ENCODE measurements around the gene TLL1.

The TLL1 gene

DNA sequence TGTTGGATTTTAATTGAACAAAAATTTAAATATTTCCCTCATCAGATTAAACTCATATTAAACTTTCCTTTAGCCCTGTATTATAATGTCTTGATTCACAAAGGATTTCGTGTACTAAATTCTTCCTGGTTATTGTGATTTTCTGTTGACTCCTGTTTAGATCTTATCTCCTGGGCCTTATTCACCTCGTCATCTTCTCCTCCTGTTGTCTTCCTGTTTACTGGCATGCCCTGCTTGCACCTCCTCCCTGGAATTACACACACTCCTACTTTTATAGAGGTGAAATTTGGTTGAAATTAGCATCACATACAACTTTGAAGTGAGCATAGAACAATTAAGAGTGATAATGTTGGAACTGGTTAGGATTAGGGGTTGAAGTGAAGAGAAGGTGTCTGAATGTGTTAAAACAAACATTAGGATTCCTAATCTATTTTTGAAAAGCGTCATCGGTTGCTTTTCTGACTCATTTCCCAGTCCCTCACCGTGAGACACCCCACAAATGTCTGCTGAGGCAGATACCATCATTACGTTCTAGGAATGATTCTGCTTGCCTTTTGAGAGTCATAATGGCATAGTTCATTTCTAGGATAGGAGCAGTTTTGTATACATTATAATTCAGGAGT is 32.5 kb downstream of the TLL1 start:
- no peak for DNase-seq

DNA sequence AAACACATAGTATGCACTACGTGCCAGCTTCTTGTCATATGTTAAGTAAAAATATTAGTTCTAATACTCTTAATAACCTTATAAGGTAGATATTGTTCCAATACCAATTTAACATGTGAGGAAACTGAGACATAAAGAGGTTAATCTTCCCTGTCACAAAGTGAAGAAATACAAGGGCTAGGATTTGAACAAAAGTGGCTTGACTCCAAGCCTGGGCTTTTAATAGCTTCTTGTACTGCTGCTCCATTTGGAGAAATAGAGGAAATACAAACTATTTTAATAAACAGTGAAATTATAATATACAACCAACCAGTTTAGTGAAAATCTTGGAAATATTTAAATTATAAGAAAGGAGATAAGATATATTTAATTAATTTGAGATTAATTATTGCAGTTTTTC is 33.2 kb downstream of the TLL1 start:
- DNase-seq, result no peak

DNA sequence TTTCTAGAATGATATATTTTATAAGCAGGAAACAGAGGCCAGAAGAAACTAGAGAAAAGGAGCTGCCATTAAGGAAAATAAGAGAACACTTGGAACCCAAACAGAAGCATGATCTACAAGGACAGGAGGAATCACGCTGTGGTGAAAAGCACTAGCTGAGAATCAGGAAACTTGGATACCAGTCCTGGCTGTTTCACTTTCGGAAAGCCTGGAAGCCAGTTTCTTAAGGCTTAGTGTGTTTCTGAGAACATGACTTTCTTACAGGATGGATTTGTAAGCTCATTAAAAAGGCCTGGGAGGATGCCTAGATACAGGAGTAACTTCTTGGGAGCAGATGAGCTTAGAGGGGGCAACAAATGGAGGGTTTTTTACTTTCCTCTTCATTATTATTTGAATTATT is 36.9 kb downstream of the TLL1 start:
- no peak for DNase-seq

DNA sequence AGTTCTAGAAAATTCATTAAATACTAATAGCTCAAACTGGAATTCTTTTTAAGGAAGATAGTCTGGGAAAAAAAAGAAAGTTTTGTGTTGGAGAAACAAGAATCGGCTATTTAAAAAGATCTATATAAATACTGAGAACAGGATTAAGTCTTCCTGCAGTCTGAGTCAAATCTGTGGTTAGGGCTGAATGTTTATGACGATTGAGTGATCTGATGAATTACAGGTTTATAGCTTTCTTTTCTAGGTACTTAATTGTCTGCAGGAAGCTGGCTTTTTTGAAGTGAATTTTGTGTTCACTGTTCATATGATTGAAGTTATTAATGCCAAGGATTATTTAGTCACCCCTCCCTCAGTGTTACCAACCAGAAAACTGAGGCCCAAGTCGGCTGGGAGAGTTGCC is 42.2 kb downstream of the TLL1 start:
- no peak for DNase-seq

DNA sequence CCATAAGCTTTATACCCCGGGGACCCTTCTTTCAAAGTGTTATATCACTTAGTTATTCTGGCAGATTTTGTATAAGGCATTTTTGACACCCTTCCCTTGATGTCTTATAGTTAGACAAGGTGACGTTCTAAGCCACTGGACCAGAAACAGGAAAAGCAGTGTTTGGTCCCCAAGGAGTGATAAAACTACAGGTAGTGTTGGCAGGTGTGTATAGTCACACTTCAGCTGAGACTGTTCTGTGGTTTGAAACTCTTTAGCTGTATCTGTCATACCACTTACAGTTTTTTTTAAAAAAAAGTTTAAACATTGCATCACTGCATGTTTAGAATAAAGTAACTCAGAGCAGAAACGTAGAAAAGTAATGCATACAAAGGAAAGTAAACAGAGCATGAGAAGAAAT is 48.5 kb downstream of the TLL1 start:
- DNase-seq, result no peak

DNA sequence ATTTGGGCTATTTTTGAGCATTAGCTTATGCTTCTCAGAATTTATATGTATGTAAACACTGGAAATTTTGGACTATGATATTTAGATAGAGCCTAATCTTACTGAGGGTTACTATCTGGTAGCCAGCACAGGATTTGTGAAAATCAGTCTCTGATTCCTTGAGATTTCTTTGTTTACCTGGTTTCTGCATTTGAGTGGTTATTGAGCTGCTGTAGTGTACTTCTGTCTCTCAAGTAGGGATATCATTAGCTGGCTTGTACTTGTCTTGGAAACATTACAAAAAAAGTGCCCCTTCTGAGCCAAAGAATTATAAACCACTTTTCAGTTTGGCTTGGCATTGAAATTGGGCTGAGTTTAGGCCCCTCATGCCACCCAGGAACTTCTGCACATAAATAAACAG is 49.7 kb downstream of the TLL1 start:
- no peak for DNase-seq

DNA sequence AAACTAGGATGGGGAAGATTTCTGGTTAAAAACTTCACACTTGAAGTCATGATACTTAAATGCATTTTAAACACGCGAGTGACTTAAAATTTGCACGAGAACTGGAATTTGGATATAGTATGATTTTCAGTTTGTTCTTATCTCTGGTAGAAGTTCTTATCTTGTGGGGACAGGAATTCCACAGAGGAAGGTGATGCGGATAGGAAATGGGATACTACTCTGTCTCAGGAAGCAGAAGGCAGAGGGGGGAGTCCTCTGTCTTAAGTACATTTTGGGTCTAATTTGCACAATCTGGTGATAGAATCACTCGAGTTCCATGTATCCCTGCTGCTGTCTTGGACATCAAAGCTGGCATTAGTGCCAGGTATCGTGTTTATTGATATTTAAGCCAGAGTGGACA is 53.3 kb downstream of the TLL1 start:
- DNase-seq, result no peak

DNA sequence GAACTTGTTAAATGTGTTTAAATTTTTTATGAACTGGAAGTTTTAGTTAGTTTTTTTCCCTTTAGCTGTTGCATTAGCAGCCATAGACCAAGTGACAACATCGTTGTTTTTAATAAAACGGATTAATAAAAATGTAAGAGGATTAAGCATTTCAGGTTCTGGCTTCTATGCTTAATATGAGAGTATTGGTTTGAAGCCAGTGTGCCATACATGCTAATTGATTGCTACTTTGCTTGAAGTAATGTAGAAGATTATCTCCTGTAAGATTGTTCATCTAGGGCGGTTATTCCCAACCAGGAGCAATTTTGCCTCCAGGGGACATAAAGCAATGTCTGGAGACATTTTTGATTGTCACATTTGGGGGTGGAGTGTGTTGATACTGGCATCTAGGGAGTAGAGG is 54.3 kb downstream of the TLL1 start:
- DNase-seq, result no peak

DNA sequence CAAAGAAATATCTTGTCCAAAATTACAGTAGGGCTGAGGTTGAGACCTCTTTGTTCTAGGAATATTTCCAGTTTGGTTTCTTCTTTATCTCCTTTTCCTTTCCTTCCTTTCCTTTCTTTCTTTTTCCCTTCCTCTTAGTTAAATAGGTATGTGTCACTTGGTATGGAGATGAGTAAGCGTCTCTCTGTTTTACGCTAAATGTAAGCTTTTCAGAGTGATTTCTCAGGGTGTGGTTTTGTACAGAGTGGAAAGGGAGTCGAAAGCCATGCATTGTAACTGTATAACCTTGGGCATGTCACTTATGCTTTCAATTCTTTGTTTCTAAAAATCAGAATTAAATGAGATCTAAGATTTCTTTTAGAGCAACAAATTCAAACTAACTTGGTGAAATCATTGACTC is 54.8 kb downstream of the TLL1 start:
- DNase-seq, result no peak

DNA sequence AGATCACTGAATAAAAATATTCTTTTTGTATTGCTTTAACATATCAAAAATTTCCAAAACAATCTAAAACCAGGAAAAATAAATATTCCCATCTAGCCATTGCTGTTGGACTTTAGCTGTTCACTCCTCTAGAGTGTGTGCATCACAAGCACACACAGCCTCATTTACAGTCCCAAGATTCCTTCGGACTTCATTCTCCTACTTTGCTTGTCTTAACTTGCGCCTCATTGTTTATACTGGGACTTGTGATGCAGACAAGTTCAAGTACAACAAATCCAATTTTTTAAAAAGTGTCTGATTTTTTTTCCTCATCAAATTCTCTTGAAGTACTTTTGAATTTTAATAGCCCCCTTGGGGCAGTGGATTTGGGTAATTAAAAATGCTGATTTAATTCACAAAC is 55.6 kb downstream of the TLL1 start:
- DNase-seq, result no peak

DNA sequence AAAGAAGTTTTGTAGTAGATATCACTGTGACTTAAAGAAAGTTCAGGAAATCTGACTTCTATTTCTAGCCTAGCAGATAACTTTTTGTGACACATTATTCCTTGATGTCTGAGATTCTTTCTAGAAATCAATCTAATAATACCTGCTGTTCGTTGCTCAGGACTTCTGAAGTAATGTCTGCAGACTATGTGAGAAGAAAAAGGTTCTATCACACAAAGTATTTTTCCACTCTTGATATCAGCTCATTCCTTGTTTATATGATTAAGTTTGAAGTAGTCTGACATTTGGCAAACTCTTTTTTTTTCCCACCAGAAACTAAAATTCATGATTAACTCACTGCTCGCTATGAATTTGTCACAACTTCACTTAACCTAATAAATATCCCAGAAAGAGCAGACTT is 56.6 kb downstream of the TLL1 start:
- no peak for DNase-seq

DNA sequence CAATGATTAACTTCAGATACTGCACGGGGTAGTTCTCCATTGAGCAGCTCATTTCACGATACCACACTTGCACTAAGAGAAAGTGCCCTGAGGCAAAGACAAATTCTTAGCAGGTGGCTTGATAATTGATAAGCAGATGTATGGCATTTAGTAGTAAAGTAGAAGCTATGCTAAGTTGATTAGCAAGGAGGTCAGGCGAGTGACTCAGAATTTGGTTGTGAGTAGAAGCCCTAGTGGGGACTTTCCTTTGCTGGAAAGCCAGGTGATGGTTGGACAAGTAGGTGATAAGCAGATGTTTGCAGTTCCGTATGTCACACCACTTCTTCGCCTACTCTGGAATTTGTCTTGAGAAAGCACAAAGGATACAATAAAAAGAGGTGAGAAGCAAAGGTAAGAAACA is 58.7 kb downstream of the TLL1 start:
- DNase-seq, result no peak

DNA sequence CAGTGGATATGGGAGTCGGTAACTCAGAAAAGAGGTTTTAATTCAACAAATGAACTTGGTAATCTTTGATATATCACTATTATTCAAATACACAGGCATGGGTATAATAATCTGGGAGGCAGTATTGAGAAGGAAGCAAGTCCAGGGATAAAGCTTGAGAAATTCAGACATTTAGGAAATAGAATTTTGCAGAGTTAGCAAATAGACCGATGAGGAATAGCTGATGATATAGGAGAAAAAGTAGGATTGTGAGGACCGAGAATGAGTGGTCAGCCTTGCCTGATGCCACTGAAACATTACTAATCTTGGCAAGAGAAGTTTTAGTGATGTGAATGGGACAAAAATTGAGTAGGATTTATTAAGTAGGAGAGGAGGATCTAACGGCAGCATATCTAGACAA is 71.9 kb downstream of the TLL1 start:
- no peak for DNase-seq

DNA sequence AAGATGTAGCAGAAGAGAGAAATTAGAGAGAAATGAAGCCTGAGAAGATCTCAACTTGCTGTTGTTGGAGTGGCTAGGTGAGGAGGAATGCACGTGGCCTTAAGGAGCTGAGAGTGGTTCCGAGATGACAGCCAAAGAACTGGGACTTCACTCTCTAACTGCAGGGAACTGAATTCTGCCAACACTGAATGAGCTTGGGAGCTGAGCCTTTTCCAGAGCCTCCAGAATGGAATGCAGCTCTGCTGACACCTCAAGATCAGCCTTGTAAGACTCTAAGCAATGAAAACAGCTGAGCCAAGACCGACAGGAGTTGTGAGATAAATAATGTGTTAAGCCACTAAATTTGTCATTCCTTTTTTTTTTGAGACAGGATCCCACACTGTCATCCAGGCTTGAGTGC is 73.0 kb downstream of the TLL1 start:
- no peak for DNase-seq

DNA sequence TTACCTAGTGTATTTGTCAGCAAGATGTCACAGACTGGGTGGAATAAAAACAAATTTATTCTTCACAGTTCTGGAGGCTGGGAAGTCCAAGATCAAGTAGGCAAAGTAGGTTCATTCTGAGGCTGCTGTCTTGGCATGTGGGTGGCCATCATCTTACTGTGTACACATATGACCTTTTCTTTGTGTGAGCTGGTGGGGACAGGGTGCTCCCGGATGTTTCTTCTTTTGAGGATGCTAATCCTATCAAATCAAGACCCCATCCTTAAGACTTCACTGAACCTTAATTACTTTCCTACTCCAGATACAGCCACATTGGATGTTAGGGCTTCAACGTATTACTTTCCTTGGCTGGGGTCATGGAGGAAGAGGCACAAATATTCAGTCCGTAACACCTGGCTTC is 74.0 kb downstream of the TLL1 start:
- no peak for DNase-seq

DNA sequence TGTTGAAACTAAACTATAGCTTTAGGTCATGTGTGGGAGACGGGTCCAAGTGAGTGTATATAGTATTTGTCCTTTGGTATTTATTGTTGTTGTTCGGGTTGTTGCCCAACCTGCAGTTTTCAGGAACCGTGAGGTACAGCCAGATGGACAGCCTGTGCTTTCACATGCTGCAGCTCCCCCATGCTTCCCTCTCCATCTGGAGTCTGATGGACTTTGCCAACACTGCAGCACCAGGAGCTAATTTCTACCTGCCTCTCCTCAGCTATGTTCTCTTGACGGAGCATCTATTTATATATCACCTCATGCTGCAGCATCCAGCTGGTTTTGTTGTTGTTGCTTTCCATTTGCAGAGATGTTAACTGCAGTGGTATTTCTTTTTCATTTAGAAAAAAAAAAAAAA is 80.1 kb downstream of the TLL1 start:
- no peak for DNase-seq

DNA sequence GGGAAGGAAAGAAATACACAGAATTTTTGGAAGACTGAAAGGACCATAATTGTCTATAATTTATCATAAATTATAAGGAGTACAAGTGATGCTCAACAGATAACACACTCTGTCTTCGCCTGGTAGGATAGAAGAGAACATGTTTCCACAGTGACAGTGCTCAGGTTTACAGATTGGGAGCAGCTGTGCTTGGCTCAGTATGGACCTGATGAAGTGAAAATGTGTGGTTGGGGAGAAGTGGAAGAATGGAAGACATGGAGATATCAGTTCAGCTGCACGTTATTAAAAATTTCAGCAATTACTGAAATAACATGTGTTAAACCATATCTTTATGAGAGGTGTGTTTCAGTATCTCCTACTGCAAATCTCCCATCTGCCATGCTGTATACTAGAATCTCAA is 90.6 kb downstream of the TLL1 start:
- no peak for DNase-seq

DNA sequence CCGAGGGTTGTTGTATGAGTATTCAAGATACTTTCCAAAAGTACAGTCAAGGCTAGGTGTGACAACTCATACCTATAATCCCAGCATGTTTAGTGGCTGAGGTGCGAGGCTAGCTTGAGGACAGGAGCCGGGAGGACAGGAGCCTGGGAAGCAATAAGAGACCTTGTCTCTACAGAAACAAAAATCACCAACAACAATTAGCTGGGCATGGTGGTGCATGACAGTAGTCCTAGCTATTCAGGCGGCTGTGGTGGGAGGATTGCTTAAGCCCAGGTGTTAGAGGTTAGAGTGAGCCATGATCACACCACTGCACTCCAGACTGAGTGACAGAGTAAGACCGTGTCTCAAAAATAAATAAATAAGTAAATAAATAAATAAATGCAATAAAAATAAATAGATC is 91.6 kb downstream of the TLL1 start:
- no peak for DNase-seq

DNA sequence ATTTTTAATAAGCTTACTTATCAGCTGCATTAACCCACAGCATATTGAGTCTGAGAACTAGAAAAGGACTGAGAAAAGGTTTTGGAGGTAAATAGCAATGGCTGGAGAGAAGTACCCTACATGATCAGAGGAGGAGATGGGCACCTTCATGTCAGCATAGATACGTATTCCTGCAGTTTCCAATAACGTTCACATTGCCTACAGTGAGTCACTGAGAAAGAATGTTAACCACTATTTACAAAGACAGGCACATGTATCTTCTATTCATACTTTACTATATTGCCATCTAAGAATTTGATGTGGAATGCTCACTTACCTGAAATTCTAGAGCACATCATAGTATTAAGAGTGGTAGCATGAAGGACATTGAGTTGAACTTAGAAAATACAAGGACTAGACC is 92.5 kb downstream of the TLL1 start:
- no peak for DNase-seq

DNA sequence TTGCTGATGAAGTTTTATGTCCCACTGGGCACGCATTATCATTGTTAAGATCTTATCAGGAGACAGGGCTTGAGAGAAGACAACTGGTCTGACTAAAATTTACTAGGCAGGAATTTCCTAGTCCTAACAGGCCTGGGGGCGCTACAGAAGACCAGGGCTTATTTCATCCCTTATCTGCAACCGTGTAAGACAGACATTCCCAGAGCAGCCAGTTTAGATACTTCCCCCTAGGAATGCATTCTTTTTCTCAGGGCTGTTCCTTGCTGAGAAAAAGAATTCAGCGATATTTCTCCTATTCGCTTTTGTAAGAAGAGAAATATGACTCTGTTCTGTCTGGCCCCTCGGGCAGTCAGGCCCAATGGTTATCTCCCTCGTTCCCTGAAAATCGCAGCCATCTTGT is 93.8 kb downstream of the TLL1 start:
- DNase-seq, result no peak

DNA sequence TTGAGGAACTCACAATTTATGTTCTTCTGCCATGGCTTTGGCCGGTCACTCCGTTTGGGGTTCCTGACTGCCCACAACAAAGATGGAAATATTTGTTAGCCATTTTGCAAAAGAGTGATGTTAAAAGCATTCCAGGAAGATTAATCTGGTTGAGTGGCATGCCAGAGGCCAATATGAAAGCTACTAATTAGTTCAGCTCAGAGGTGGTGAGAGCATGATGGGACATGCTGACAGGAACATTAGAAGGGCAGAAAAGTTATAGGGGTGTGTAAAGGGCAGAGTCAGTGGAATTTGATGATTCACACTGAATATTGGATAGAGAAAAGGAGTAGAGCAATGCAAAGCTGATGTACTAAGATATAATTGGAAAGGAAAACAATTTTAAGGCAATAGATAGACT is 94.4 kb downstream of the TLL1 start:
- DNase-seq, result no peak

DNA sequence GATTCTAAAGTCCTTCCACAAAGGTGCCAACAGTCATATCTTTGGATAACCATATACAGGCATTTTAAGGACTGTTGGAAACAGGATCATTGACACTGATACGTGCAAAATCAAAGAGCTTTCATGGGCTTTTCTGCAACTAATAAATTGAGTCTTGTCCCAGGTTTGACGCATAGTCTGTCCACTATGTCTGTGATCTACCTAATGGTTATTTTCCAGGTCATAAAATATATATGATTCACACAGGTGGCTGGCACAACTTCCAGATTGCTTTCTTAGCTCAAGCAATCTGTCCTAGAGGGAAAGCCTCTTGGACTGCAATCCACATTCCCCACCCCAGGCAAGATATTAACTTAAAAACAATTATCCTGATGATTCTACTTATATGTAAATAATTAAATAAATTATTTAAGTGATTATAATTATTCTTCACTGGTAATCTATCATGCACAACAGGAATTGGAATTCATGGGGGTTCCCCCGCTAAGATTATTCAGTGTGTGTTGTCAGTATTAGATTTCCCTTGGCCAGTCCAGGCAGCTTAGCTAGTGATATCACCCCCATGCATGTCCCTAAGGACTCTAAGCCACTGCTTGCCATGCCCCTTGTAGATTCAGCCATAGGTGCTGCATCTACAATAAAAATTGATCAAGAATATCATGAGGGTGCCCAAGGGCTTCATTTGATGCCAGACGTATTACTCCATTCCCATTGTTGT is 97.8 kb downstream of the TLL1 start:
- DNase-seq, result no peak

DNA sequence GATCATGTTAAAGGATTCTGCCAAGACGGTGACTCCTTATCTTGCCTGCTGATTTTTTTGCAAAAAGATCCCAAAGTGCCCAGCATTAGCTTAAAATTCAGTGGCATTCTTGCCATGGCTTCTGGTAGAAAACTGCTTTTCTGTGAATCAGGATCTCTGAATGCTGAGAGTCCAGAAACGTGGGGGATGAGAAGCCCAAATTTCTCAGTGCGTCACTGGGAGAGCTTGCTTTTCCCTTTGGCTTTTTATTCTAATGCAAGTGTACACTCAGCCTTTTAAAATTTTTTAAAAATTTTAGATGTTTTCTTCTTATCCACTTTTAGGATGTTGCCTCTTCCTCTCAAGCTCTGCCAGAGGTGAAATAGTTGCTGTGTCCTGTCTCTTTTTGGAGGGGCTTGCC is 98.4 kb downstream of the TLL1 start:
- DNase-seq, result no peak

DNA sequence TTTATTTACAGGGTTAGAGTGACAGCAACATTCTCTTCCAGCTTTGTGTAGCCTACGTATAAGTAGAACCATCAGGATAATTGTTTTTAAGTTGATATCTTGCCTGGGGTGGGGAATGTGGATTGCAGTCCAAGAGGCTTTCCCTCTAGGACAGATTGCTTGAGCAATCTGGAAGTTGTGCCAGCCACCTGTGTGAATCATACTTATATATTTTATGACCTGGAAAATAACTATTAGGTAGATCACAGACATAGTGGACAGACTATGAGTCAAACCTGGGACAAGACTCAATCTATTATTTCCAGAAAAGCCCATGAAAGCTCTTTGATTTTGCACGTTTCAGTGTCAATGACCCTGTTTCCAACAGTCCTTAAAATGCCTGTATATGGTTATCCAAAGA is 98.9 kb downstream of the TLL1 start:
- DNase-seq, result no peak

DNA sequence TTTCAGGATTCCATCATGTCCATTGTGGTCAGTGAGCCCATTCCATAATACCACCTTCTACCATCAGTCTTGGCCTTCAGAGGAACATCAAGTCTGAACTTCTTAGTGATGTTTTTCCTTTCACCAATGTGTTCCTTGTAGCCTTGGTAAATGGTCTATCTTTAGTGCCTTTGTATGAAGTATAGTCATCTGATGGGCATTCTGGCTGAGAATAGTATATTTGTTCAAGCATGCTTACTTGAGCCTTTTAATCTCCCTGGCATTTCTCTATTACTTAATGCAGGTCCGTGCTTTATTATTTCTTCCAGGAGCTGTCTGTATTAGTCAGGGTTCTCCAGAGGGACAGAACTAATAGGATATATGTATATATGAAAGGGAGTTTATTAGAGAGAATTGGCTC is 99.7 kb downstream of the TLL1 start:
- no peak for DNase-seq

Measured in activated naive CD4-positive, alpha-beta T cell (primary cell).